Endothelial cell of umbilical vein (primary cell): Measurements from ENCODE around the gene C1QB. TPM values are rescaled to one million over a fixed set of nuclear protein-coding genes. Genes with fewer than 3 reads are reported as not detected.

Experiments used
- BruUV-seq: library from RNA; stranded (reverse); fragments of 400-500 nt; replicated peaks from 2 replicates; lab custom pipeline; 2021; lab: Mats Ljungman, UMichigan
- CTCF ChIA-PET: fragments of 300-600, 350-600 bp; sonication (Branson Sonifier 250); formaldehyde crosslinking; loops from one replicate; lab custom pipeline; 2021; ENCODE audit warnings: antibody characterized with exemption, inconsistent platforms; lab: Charles Lee
- POLR2A ChIA-PET: fragments of 300-600, 350-600 bp; sonication (Branson Sonifier 250); formaldehyde crosslinking; loops from one replicate; lab custom pipeline; 2021; ENCODE audit warnings: antibody characterized with exemption, inconsistent platforms; lab: Charles Lee
- DNase-seq: peaks from one replicate; pipeline ENCODE4 v3.0.0-alpha.2; 2011; ENCODE audit warnings: low read depth, low spot score
- FAIRE-seq: peaks from 2 replicates; lab custom pipeline; 2011; peaks lifted over from hg19 to GRCh38; lab: Jason Lieb, UNC
- H2AFZ ChIP-seq: 2 replicates; pipeline ENCODE4 v1.6.0; 2012; ENCODE audit warnings: low read depth, low read length, control low read depth, inconsistent platforms
- H3K27ac ChIP-seq: 2 replicates; pipeline ENCODE4 v1.5.1; 2011; ENCODE audit warnings: low read depth, mild to moderate bottlenecking, control low read depth, low read length, moderate library complexity; ENCODE audit not compliant: insufficient read depth
- H3K27me3 ChIP-seq, 2 experiments: 2 replicates each; pipeline versions ENCODE4 v1.6.0 to v1.6.1; 2011; ENCODE audit warnings: low read length in 2 of 2, mixed read lengths in 1 of 2; ENCODE audit not compliant: control insufficient read depth in 2 of 2, insufficient read depth in 2 of 2
- H3K36me3 ChIP-seq, 2 experiments: 2 replicates in 1 of 2; 3 replicates in 1 of 2; pipeline ENCODE4 v1.5.1; 2011; ENCODE audit warnings: low read length in 2 of 2, mild to moderate bottlenecking in 1 of 2, moderate library complexity in 1 of 2; ENCODE audit not compliant: control insufficient read depth in 2 of 2, insufficient read depth in 2 of 2; ENCODE audit errors: extremely low read depth in 1 of 2
- H3K4me1 ChIP-seq: 3 replicates; pipeline ENCODE4 v1.5.1; 2011; ENCODE audit warnings: mild to moderate bottlenecking, low read length; ENCODE audit not compliant: control insufficient read depth, insufficient read depth; ENCODE audit errors: extremely low read depth
- H3K4me2 ChIP-seq: 2 replicates; pipeline ENCODE4 v1.6.1; 2011; ENCODE audit warnings: low read length, control low read depth, mixed read lengths; ENCODE audit not compliant: insufficient read depth
- H3K4me3 ChIP-seq, 3 experiments: fragments of 200-600 bp in 1 of 3; sonication (generic), shearing (Covaris generic) in 1 of 3; replicated peaks in 1 of 3; 2 replicates each; pipeline ENCODE4 v1.5.1; 2011 to 2016; ENCODE audit warnings: control low read depth in 3 of 3, low read length in 3 of 3, mild to moderate bottlenecking in 2 of 3, inconsistent platforms in 1 of 3, low read depth in 1 of 3, moderate library complexity in 1 of 3; ENCODE audit not compliant: insufficient read depth in 1 of 3
- H3K79me2 ChIP-seq: 2 replicates; pipeline ENCODE4 v1.6.0; 2012; ENCODE audit warnings: low read length, inconsistent platforms; ENCODE audit not compliant: control insufficient read depth, insufficient read depth
- H3K9ac ChIP-seq: replicated peaks from 2 replicates; pipeline ENCODE3; 2011; ENCODE audit warnings: low read length, control low read depth; ENCODE audit not compliant: insufficient read depth; ENCODE audit errors: extremely low read depth
- H3K9me1 ChIP-seq: replicated peaks from 3 replicates; pipeline ENCODE4 v1.6.0; 2011; ENCODE audit warnings: mild to moderate bottlenecking, low read length; ENCODE audit not compliant: control insufficient read depth, insufficient read depth; ENCODE audit errors: extremely low read depth
- H3K9me3 ChIP-seq: replicated peaks from 2 replicates; pipeline ENCODE4 v1.5.1; 2012; ENCODE audit warnings: low read length, inconsistent platforms; ENCODE audit not compliant: control insufficient read depth, insufficient read depth
- H4K20me1 ChIP-seq: replicated peaks from 2 replicates; pipeline ENCODE3; 2011; ENCODE audit warnings: mild to moderate bottlenecking, low read length; ENCODE audit not compliant: control insufficient read depth, insufficient read depth; ENCODE audit errors: extremely low read depth
- EZH2 ChIP-seq: IDR thresholded peaks from 2 replicates; pipeline ENCODE4 v1.6.1; 2012; ENCODE audit warnings: borderline replicate concordance, low read depth, mild to moderate bottlenecking, moderate library complexity, low read length, inconsistent platforms; ENCODE audit not compliant: severe bottlenecking
- FOS ChIP-seq: IDR thresholded peaks from 2 replicates; pipeline ENCODE4 v1.6.1; 2011; ENCODE audit warnings: mild to moderate bottlenecking, low read length, moderate library complexity, borderline replicate concordance; ENCODE audit not compliant: insufficient read depth
- GATA2 ChIP-seq: IDR thresholded peaks from 2 replicates; pipeline ENCODE4 v1.7.0; 2011; ENCODE audit warnings: low read depth, mild to moderate bottlenecking, moderate library complexity, mixed read lengths, low read length; ENCODE audit not compliant: insufficient read length, insufficient read depth
- JUN ChIP-seq: IDR thresholded peaks from 2 replicates; pipeline ENCODE4 v1.6.1; 2011; ENCODE audit warnings: borderline replicate concordance, low read depth; ENCODE audit not compliant: insufficient read length, insufficient read depth
- MAX ChIP-seq: IDR thresholded peaks from 2 replicates; pipeline ENCODE4 v1.6.1; 2011; ENCODE audit not compliant: insufficient read depth, insufficient read length
- POLR2A ChIP-seq: IDR thresholded peaks from 2 replicates; pipeline ENCODE4 v1.6.1; 2012; ENCODE audit warnings: low read depth, mild to moderate bottlenecking, control low read depth, low read length
- dilution Hi-C: fragments of 300-500 bp; cut with MboI; formaldehyde crosslinking; loops from one replicate; pipeline ENCODE4 v1.15.0; 2019; ENCODE audit warnings: low sequenced_read_pairs; ENCODE audit not compliant: extremely low pct_ligation_motif_present
- intact Hi-C: fragments of 100-400 bp; cut with micrococcal nuclease; formaldehyde crosslinking; loops from one replicate; pipeline ENCODE4 v1.10.0; 2022
- polyA plus RNA-seq, 4 experiments: library from polyadenylated mRNA; depleted of rRNA in 3 of 4; stranded (reverse) in 3 of 4; unstranded in 1 of 4; fragments of >200 nt; gene quantifications; 2 replicates each; pipeline versions ENCODE4 v1.2.1 to v1.2.3, GENCODE V29; 2011 to 2012; ENCODE audit warnings: missing spikeins in 1 of 4
- total RNA-seq: library from RNA; stranded (reverse); gene quantifications from 2 replicates; pipeline ENCODE4 v1.2.3, GENCODE V29; 2021
- TF ChIP-seq, protein P1 (sequence below), 2 donors: IDR thresholded peaks; 1 replicate in 1 of 2; 2 replicates in 1 of 2; pipeline ENCODE4 v1.5.1; 2011; ENCODE audit warnings: low read length in 2 of 2, mild to moderate bottlenecking in 2 of 2, moderate library complexity in 2 of 2, control low read depth in 1 of 2, inconsistent platforms in 1 of 2, low read depth in 1 of 2; ENCODE audit not compliant: insufficient read depth in 1 of 2; ENCODE audit errors: extremely low read depth in 1 of 2

The C1QB gene
- total and polyA plus RNA-seq, 2 donors (not counting 3 experiments of a cell fraction or from before 2014, with no cell fraction given): not detected

GRCh38 chr1:22683547-22683946, 30.5 kb downstream of the C1QB start:
- BruUV-seq: no TSS peak
- CTCF ChIA-PET: interaction anchor here (0.9 to 2.9 kb wide), 4 partner anchors 9 to 178 kb away, joined by 3 to 11 read pairs (median 6); no protein-coding TSS in a partner anchor
- intact Hi-C loops: no loop called here
- DNase-seq: no peak
- Histone ChIP-seq H3K4me3 (no peak overlapping the region), H3K79me2 (no peaks in the 10 kb centered on the region), H3K9ac (no peak overlapping the region), H4K20me1 (no peaks in the 10 kb centered on the region), H3K9me1 (no peaks in the 10 kb centered on the region), H3K9me3 (no peaks in the 10 kb centered on the region), H3K36me3 (no peaks in the 10 kb centered on the region), H2AFZ (no peak overlapping the region), H3K4me2 (no peak overlapping the region), H3K27me3 (peaks cover 3 to 4% of the 10 kb centered on the region in 2 experiments), H3K4me1 (no peaks in the 10 kb centered on the region), H3K27ac (no peak overlapping the region)
- no peak for FAIRE-seq
- no peak for TF ChIP-seq EZH2
- TF ChIP-seq JUN: no peak
- TF ChIP-seq MAX: no peak
- TF ChIP-seq, protein P1, sequence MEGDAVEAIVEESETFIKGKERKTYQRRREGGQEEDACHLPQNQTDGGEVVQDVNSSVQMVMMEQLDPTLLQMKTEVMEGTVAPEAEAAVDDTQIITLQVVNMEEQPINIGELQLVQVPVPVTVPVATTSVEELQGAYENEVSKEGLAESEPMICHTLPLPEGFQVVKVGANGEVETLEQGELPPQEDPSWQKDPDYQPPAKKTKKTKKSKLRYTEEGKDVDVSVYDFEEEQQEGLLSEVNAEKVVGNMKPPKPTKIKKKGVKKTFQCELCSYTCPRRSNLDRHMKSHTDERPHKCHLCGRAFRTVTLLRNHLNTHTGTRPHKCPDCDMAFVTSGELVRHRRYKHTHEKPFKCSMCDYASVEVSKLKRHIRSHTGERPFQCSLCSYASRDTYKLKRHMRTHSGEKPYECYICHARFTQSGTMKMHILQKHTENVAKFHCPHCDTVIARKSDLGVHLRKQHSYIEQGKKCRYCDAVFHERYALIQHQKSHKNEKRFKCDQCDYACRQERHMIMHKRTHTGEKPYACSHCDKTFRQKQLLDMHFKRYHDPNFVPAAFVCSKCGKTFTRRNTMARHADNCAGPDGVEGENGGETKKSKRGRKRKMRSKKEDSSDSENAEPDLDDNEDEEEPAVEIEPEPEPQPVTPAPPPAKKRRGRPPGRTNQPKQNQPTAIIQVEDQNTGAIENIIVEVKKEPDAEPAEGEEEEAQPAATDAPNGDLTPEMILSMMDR (IDR thresholded peaks at IDR 0.05; ENCODE audit: extremely low read depth in 1 of 2, insufficient read depth in 1 of 2, low read depth in 1 of 2, low read length in 2 of 2): no peak
- TF ChIP-seq GATA2: no peak
- no peak for TF ChIP-seq FOS
- no peak for TF ChIP-seq POLR2A
- dilution Hi-C loops: no loop called here
- POLR2A ChIA-PET: interaction anchor here (0.7 kb wide), 1 partner anchor 15 kb away, joined by 3 read pairs; no protein-coding TSS in a partner anchor
